Erythroblast (primary cell): ENCODE results near the gene IL17RC.

Experiments
- GATA1 ChIP-seq: IDR thresholded peaks from 2 replicates; pipeline ENCODE4 v1.6.1; 2011; ENCODE audit warnings: low read depth, mild to moderate bottlenecking, control low read depth, low read length, moderate library complexity
- POLR2A ChIP-seq: IDR thresholded peaks from 2 replicates; pipeline ENCODE4 v1.6.1; 2011; ENCODE audit warnings: mild to moderate bottlenecking, low read length

- no peak for TF ChIP-seq POLR2A
- no peak for TF ChIP-seq GATA1
These were observed 49.9 kb downstream of the IL17RC start for GRCh38 chr3:9966841-9967240.
